Posterior cingulate gyrus (tissue), 11 donors: ENCODE measurements around the gene RANBP17.
"Not testable (repeated sequence)": the region's sequence is repeated elsewhere in the genome, so short reads cannot be mapped to it uniquely, and the experiment has no call there.

Experiments
- DNase-seq, 10 donors: peaks; one replicate each; pipeline versions ENCODE4 v3.0.0 to v3.0.0-alpha.2; 2020 to 2021; ENCODE audit warnings: mixed read lengths in 3 of 10
- intact Hi-C: fragments of 100-400 bp; cut with DNase I; formaldehyde crosslinking; loops from one replicate; pipeline ENCODE4 v1.15.1; 2023

Gene RANBP17

GRCh38 chr5:171275841-171276544 lies 414.2 kb downstream of the RANBP17 start:
- intact Hi-C loops = no loop called here

GRCh38 chr5:171283753-171284152 lies 421.9 kb downstream of the RANBP17 start:
- no peak for DNase-seq
- intact Hi-C loops = no loop called here

More at GRCh38 chr5:171275841-171276544, 414.2 kb downstream of the RANBP17 start:
- DNase-seq = no peak

- intact Hi-C loops = no loop called here
- no peak for DNase-seq
These were observed 423.6 kb downstream of the RANBP17 start for GRCh38 chr5:171285465-171285864.

- no peak for DNase-seq
- intact Hi-C loops = no loop called here
These were observed 426.2 kb downstream of the RANBP17 start for GRCh38 chr5:171288066-171288465.

GRCh38 chr5:171291371-171291770 lies 429.6 kb downstream of the RANBP17 start:
- DNase-seq = no peak
- intact Hi-C loops = no loop called here

- intact Hi-C loops = no loop called here
- DNase-seq = no peak
These were observed 433.5 kb downstream of the RANBP17 start for GRCh38 chr5:171295299-171295698.

- intact Hi-C loops = no loop called here
- no peak for DNase-seq
These were observed 434.0 kb downstream of the RANBP17 start for GRCh38 chr5:171295801-171296200.

GRCh38 chr5:171297941-171298340 lies 436.1 kb downstream of the RANBP17 start:
- DNase-seq, intact Hi-C loops: not testable (repeated sequence)

- intact Hi-C loops = no loop called here
- no peak for DNase-seq
These were observed 437.4 kb downstream of the RANBP17 start for GRCh38 chr5:171299228-171299627.

- intact Hi-C loops = no loop called here
- no peak for DNase-seq
These were observed 438.0 kb downstream of the RANBP17 start for GRCh38 chr5:171299851-171300250.

GRCh38 chr5:171300358-171300757 lies 438.5 kb downstream of the RANBP17 start:
- DNase-seq = no peak
- intact Hi-C loops = no loop called here

- intact Hi-C loops = no loop called here
- no peak for DNase-seq
These were observed 444.3 kb downstream of the RANBP17 start for GRCh38 chr5:171306166-171306565.

- DNase-seq = no peak
- intact Hi-C loops = no loop called here
These were observed 445.2 kb downstream of the RANBP17 start for GRCh38 chr5:171306781-171307591.

- DNase-seq = no peak
- intact Hi-C loops = no loop called here
These were observed 446.1 kb downstream of the RANBP17 start for GRCh38 chr5:171307789-171308452.

GRCh38 chr5:171308453-171309275 lies 446.8 kb downstream of the RANBP17 start, which contains the start of gene TLX3:
TLX3 (plus strand) TSS chr5:171309248; CDS start chr5:171309366, 118 bp downstream.
- DNase-seq = no peak
- intact Hi-C loops = no loop called here

- intact Hi-C loops = no loop called here
- no peak for DNase-seq
These were observed 447.7 kb downstream of the RANBP17 start for GRCh38 chr5:171309276-171310211.

GRCh38 chr5:171310212-171310818 lies 448.5 kb downstream of the RANBP17 start:
- DNase-seq = no peak
- intact Hi-C loops = no loop called here

- intact Hi-C loops = no loop called here
- no peak for DNase-seq
These were observed 449.1 kb downstream of the RANBP17 start for GRCh38 chr5:171310819-171311321.
